ENCODE measurements around the gene GMPPA. TPM values are rescaled to one million over a fixed set of nuclear protein-coding genes. Genes with fewer than 3 reads are reported as not detected.

Gene GMPPA
- total and polyA plus RNA-seq, 3 donors from 2014 or later = 19.6 to 28.3 (median 24.6) TPM

DNA sequence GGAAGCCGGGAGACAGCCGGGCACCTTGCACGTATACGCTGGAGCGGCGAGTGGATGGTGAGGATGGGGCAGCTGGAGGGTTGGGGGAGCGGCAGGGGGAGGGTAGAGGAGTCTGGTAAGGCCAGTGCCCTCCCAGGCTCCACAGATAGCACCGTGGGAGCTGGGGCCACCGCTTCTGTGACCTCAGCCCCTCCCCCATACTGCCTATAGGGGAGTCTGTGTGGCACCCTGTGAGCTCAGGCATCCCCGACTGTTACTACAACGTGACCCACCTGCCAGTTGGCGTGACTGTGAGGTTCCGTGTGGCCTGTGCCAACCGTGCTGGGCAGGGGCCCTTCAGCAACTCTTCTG is 9.9 kb upstream of the GMPPA start:
- H3K4me3 ChIP-seq = no peak overlapping the region
- H3K27me3 ChIP-seq = no peaks in the 10 kb centered on the region
- H3K9me3 ChIP-seq = no peaks in the 10 kb centered on the region
- TF ChIP-seq, protein P1, sequence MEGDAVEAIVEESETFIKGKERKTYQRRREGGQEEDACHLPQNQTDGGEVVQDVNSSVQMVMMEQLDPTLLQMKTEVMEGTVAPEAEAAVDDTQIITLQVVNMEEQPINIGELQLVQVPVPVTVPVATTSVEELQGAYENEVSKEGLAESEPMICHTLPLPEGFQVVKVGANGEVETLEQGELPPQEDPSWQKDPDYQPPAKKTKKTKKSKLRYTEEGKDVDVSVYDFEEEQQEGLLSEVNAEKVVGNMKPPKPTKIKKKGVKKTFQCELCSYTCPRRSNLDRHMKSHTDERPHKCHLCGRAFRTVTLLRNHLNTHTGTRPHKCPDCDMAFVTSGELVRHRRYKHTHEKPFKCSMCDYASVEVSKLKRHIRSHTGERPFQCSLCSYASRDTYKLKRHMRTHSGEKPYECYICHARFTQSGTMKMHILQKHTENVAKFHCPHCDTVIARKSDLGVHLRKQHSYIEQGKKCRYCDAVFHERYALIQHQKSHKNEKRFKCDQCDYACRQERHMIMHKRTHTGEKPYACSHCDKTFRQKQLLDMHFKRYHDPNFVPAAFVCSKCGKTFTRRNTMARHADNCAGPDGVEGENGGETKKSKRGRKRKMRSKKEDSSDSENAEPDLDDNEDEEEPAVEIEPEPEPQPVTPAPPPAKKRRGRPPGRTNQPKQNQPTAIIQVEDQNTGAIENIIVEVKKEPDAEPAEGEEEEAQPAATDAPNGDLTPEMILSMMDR (IDR thresholded peaks at IDR 0.05) = no peak
- no peak for TF ChIP-seq POLR2A (IDR thresholded peaks at IDR 0.05)
- intact Hi-C loops (cut with DNase I; ENCODE audit: low total_unique reads) = no loop called here
- H3K27ac ChIP-seq = no peak overlapping the region
- H3K36me3 ChIP-seq (ENCODE audit: low read depth, missing control alignments) = no peaks in the 10 kb centered on the region
- H3K4me1 ChIP-seq = peaks cover 4% of the 10 kb centered on the region
- DNase-seq = no peak
- WGBS, 2 donors = 78 to 89% methylated on average over 11 of the region's 14 CpGs

DNA sequence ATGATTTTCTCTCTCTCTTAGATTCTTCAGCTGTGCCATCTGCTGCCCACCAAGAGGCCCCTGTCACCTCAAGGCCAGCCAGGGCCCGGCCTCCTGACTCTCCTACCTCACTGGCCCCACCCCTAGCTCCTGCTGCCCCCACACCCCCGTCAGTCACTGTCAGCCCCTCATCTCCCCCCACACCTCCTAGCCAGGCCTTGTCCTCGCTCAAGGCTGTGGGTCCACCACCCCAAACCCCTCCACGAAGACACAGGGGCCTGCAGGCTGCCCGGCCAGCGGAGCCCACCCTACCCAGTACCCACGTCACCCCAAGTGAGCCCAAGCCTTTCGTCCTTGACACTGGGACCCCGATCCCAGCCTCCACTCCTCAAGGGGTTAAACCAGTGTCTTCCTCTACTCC is 9.4 kb upstream of the GMPPA start:
- Histone ChIP-seq H3K4me3 (no peak overlapping the region), H3K9me3 (no peaks in the 10 kb centered on the region), H3K4me1 (peaks cover under 1% of the 10 kb centered on the region), H3K27me3 (no peaks in the 10 kb centered on the region), H3K27ac (no peak overlapping the region), H3K36me3 (ENCODE audit: low read depth, missing control alignments) (no peaks in the 10 kb centered on the region)
- intact Hi-C loops (cut with DNase I; ENCODE audit: low total_unique reads) = no loop called here
- 87 to 95% methylated on average over 9 of the region's 9 CpGs for WGBS, 2 donors
- no peak for DNase-seq
- TF ChIP-seq, protein P1 (IDR thresholded peaks at IDR 0.05) = no peak
- no peak for TF ChIP-seq POLR2A (IDR thresholded peaks at IDR 0.05)

DNA sequence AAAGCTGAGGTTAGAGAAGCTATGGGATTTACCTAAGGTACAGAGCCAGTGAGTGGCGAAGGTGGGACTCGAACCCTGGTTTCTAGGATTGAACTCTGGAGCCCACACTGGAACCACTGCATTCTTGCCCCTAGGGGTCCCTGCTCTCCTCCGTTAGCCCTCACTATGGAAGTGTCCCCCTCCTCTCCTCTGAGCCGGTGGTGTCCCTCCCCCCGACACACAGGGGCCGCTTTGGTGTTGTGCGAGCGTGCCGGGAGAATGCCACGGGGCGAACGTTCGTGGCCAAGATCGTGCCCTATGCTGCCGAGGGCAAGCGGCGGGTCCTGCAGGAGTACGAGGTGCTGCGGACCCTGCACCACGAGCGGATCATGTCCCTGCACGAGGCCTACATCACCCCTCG is 8.5 kb upstream of the GMPPA start:
- TF ChIP-seq, protein P1 (IDR thresholded peaks at IDR 0.05) = no peak
- no peak for TF ChIP-seq POLR2A (IDR thresholded peaks at IDR 0.05)
- Histone ChIP-seq H3K4me1 (no peaks in the 10 kb centered on the region), H3K36me3 (ENCODE audit: low read depth, missing control alignments) (no peaks in the 10 kb centered on the region), H3K27ac (no peak overlapping the region), H3K27me3 (no peaks in the 10 kb centered on the region), H3K9me3 (no peaks in the 10 kb centered on the region), H3K4me3 (no peak overlapping the region)
- no peak for DNase-seq
- WGBS, 2 donors = 91 to 93% methylated on average over 23 of the region's 23 CpGs
- intact Hi-C loops (cut with DNase I; ENCODE audit: low total_unique reads) = no loop called here

DNA sequence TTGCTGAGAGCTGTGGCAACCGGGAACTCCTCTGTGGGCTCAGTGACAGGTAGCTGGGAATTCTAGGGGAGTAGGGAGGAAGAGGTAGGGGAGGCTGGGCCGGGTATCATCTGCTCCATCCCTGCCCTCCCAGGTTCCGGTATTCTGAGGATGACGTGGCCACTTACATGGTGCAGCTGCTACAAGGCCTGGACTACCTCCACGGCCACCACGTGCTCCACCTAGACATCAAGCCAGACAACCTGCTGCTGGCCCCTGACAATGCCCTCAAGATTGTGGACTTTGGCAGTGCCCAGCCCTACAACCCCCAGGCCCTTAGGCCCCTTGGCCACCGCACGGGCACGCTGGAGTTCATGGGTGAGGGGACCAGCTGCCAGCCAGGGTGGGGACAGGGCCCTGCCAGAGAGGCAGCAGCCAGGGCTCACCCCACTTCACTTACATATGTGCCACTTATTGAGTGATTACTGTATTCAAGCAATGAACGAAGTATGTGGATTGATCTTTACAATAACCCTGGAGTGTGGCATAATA is 8.0 kb upstream of the GMPPA start:
- intact Hi-C loops (cut with DNase I; ENCODE audit: low total_unique reads) = no loop called here
- H3K27ac ChIP-seq = no peak overlapping the region
- no peaks in the 10 kb centered on the region for H3K4me1 ChIP-seq
- H3K4me3 ChIP-seq = no peak overlapping the region
- TF ChIP-seq, protein P1 (IDR thresholded peaks at IDR 0.05) = no peak
- no peak for TF ChIP-seq POLR2A (IDR thresholded peaks at IDR 0.05)
- no peaks in the 10 kb centered on the region for H3K27me3 ChIP-seq
- DNase-seq = no peak
- H3K36me3 ChIP-seq (ENCODE audit: low read depth, missing control alignments) = no peaks in the 10 kb centered on the region
- 92 to 95% methylated on average over 2 to 10 of the region's 10 CpGs for whole genome bisulfite sequencing, 2 donors
- H3K9me3 ChIP-seq = no peaks in the 10 kb centered on the region

DNA sequence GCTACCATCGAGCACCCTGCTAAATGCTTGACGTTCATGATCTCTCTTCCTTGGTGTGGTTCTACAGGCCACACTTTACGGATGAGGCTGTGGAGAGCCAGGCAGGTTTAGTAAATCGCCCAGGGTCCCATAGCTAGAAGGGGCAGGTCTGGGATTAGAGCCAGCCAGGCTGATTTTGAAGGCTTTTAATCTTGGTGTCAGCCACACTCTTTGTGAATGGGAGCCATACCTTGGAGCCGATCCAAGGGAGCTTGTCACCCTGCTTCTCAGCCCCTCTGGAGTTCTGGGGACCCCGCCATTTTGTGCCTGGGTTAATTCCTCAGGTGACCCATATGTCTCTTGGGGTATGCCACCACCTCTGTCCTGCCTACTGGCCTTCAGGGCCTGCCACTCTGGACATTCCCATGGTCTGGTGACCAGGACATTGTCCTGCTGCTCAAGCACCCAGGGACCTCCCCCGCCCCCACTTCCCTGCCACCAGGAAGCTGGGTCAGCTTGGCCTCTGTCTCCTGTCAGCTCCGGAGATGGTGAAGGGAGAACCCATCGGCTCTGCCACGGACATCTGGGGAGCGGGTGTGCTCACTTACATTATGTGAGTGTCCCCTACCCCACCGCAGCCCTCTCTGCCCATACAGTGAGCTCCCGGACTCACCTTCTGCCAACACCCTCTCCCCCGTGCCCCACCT is 7.3 kb upstream of the GMPPA start:
- intact Hi-C loops (cut with DNase I; ENCODE audit: low total_unique reads) = no loop called here
- Histone ChIP-seq H3K9me3 (no peaks in the 10 kb centered on the region), H3K27me3 (no peaks in the 10 kb centered on the region), H3K27ac (no peak overlapping the region), H3K4me1 (no peaks in the 10 kb centered on the region), H3K36me3 (ENCODE audit: low read depth, missing control alignments) (no peaks in the 10 kb centered on the region), H3K4me3 (no peak overlapping the region)
- DNase-seq = no peak
- no peak for TF ChIP-seq POLR2A (IDR thresholded peaks at IDR 0.05)
- TF ChIP-seq, protein P1 (IDR thresholded peaks at IDR 0.05) = no peak
- WGBS, 2 donors = 84 to 88% methylated on average over 12 to 14 of the region's 14 CpGs
